MG63 (cell line): ENCODE data around the gene KDM6A. TPM values are rescaled to one million over a fixed set of nuclear protein-coding genes. Genes with fewer than 3 reads are reported as not detected.
"Not testable (repeated sequence)": the region's sequence is repeated elsewhere in the genome, so short reads cannot be mapped to it uniquely, and the experiment has no call there.

ENCODE experiments used
- DNase-seq: peaks from one replicate; pipeline ENCODE4 v3.0.0-alpha.2; 2020
- H3K27me3 ChIP-seq: fragments of 250-450 bp; sonication (Bioruptor Pico); 2 replicates; pipeline ENCODE4 v1.5.1; 2020; ENCODE audit warnings: mild to moderate bottlenecking, moderate library complexity
- H3K36me3 ChIP-seq: fragments of 250-450 bp; sonication (Bioruptor Pico); 2 replicates; pipeline ENCODE4 v1.5.1; 2020; ENCODE audit warnings: mild to moderate bottlenecking, moderate library complexity
- H3K4me3 ChIP-seq: fragments of 250-450 bp; sonication (Bioruptor Pico); 2 replicates; pipeline ENCODE4 v1.5.1; 2020; ENCODE audit warnings: mild to moderate bottlenecking, moderate library complexity
- H3K9me3 ChIP-seq: fragments of 250-450 bp; sonication (Bioruptor Pico); 2 replicates; pipeline ENCODE4 v1.5.1; 2020; ENCODE audit warnings: mild to moderate bottlenecking, moderate library complexity
- total RNA-seq: library from RNA; depleted of rRNA; stranded (reverse); fragments of >200 nt; shearing (Covaris generic); gene quantifications from 2 replicates; pipeline ENCODE4 v1.2.3, GENCODE V29; 2014; ENCODE audit warnings: low replicate concordance; rRNA removed

The KDM6A gene
- 9.3 and 9.6 TPM in 2 replicates for total RNA-seq

DNA sequence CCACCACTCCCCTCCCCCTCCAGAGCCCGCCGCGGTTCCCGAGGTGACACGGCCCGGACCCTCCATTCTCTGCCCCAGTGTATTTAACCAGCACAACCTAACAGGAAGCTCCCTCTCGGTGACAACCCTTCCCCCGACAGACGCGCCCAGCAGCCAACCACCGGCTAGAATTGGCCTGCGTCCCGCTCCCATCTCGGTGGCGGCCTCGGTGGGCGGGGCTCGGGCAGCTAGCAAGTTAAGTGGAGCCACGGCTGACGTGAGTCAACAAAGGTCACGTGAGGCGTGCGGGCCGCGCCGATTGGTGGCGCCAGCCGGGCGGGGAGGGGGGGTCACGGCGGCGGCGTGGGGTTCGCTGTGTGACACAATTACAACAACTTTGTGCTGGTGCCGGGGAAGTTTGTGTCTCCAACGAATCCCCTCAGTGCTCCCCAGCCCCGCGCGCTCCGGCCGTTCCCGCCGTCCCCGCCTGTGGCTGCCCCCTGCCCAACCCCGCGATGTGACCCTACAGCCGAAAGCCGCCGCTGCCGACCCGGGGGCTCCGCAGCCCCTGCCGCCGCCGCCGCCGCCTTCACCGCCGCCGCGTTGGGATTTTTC is at the start of gene KDM6A:
Gene KDM6A, plus strand, starts transcription at position 368 of the 594 bp plus-strand sequence. CDS start 364 bp downstream, outside the sequence.
- peak; percentile 95 for DNase-seq
- Histone ChIP-seq H3K9me3 (no peaks in the 10 kb centered on the region), H3K27me3 (no peaks in the 10 kb centered on the region), H3K4me3 (peak within 1 kb of the TSS; percentile 75), H3K36me3 (no peaks in the 10 kb centered on the region)

DNA sequence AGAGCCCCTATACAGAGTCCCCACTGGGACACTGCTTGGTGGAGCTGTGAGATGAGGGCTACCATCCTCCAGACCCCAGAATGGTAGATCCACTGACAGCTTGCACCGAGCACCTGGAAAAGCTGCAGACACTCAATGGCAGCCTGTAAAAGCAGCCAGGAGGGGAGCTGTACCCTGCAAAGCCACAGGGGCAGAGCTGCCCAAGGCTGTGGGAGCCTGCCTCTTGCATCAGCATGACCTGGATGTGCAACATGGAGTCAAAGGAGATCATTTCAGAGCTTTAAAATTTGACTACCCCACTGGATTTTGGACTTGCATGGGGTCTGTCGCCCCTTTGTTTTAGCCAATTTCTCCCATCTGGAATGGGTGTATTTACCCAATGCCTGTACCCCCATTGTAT is 49.8 kb upstream of the KDM6A start:
- not testable (repeated sequence) for H3K4me3 ChIP-seq, H3K9me3 ChIP-seq, DNase-seq, H3K36me3 ChIP-seq, H3K27me3 ChIP-seq

DNA sequence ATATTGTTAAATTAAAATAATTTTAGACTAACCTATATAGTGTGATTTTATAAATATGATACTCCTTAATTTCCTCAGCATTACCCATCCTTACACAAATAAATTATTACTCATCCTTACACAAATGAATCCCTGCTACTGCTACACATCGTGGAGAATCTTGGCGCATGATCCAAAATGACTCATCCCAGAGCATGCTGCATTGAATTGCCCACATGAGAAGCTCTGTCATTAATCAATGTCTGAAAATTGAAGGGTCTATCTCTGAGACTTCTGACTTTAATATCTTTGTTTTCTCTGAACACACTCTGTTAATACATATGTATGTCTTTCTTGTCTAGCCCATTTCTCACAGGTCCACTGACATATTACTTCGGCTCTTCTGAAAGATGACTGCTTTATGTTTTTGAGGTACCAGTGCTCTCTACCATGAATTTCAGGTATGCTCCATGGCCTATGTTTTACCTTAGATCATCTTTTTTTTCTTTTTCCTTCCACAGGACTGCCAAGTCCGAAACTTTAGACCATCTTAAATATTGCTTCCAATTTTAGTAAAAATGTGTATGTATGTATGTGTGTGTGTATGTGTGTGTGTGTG is 44.9 kb upstream of the KDM6A start:
- Histone ChIP-seq H3K27me3 (no peaks in the 10 kb centered on the region), H3K9me3 (no peaks in the 10 kb centered on the region), H3K4me3 (no peak overlapping the region), H3K36me3 (no peaks in the 10 kb centered on the region)
- peak; percentile 82 for DNase-seq

DNA sequence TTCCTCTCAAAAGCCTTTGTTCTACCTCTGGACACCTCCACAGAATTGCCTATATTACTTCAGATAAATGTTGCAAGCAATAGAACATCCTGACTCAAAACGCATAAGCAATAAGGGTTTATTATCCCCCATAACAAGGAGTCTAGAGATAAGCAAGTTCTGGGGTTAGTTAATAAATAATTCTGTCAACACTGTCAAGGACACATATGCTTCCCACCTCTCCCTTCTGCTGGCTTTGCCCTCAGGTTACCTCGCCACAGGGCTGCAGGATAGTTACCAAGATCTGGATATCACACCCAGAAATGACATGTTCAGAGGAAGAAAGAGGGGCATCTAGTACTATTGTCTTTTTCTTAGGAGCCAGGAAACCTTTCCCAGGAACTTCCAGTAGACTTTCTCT is 43.2 kb upstream of the KDM6A start:
- H3K36me3 ChIP-seq: no peaks in the 10 kb centered on the region
- no peaks in the 10 kb centered on the region for H3K27me3 ChIP-seq
- H3K4me3 ChIP-seq: no peak overlapping the region
- no peak for DNase-seq
- no peaks in the 10 kb centered on the region for H3K9me3 ChIP-seq

DNA sequence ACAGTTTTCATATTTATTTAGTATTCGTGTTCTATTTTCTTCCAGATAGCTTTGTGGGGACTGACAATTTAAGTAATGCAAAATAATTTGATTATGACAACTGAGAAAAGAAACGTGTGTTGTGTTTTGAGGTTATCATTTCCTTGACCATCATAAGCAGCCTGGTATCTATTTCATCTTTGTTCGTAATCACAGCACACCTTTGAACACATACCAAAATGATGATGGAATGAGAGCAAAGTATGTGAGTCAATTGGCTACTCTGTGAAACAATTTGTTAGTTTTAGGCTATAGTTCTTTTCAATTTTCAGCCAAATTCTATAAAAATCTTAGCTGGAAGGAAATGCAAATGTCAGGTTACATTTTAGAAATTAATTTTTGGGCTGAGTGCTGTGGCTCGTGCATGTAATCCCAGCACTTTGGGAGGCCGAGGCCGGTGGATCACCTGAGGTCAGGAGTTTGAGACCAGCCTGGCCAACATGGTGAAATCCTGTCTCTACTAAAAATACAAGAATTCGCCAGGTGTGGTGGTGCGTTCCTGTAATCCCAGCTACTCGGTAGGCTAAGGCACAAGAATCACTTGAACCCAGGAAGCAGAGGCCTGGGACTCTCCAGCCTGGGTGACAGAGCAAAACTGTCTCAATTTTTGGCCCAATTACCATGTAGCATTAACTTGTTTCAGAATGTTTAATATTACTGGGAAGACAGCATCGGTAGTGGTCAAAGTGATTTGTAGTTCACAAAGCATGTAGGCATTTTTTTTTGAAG is 30.3 kb upstream of the KDM6A start:
- Histone ChIP-seq H3K36me3 (no peaks in the 10 kb centered on the region), H3K9me3 (no peaks in the 10 kb centered on the region), H3K4me3 (no peak overlapping the region), H3K27me3 (no peaks in the 10 kb centered on the region)
- no peak for DNase-seq

DNA sequence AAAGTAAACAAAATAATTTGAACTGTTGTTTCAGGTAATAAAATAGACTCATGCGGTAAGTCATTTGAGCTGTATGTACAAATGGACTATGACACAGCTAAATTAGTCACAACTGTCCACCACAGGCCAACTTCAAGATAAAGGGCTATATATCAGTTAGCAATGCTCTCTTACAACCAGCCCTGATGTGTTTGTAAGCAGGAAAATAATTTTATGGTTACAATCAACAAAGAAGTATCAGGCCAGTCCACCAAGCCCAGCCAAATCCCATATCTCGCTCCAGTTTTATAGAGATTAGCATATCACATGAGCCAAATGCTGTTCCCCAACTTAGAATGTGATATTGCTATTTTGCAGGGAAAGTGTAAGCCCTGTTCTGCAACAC is 29.7 kb upstream of the KDM6A start:
- Histone ChIP-seq H3K36me3 (no peaks in the 10 kb centered on the region), H3K4me3 (no peak overlapping the region), H3K9me3 (no peaks in the 10 kb centered on the region), H3K27me3 (no peaks in the 10 kb centered on the region)
- DNase-seq: no peak

DNA sequence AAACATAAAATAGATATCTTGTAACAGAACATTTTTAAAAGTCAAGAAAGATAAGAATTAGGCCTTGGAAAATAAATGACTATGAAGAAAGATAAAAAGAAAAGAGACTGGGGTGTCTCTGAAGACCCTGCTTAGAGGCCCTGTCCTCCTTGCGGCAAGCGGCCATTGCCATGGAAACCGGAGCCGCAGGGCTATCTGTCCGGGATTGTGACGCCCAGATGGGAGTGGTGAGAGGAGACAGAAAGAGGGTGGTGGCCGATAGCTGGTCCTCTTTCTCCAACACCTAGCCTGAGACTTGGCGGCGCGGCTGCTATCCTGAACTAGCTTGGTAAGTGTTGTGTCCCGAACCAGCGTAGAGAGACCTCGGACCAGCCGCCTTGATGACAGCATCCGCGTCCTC is 29.2 kb upstream of the KDM6A start, which contains the start of gene DUSP21:
Gene DUSP21, plus strand, starts transcription at position 269 of the 400 bp plus-strand sequence. Its CDS starts 112 bp downstream, at position 381.
- no peak for DNase-seq
- H3K4me3 ChIP-seq: no peak within 1 kb of the TSS

DNA sequence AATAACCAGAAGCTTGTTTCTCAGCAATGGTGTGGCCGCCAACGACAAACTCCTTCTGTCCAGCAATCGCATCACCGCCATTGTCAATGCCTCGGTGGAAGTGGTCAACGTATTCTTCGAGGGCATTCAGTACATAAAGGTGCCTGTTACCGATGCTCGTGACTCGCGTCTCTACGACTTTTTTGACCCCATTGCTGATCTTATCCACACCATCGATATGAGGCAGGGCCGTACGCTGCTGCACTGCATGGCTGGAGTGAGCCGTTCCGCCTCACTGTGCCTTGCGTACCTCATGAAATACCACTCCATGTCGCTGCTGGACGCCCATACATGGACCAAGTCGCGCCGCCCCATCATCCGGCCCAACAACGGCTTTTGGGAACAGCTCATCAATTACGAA is 28.8 kb upstream of the KDM6A start:
- H3K27me3 ChIP-seq: no peaks in the 10 kb centered on the region
- H3K36me3 ChIP-seq: no peaks in the 10 kb centered on the region
- no peak for DNase-seq
- no peaks in the 10 kb centered on the region for H3K9me3 ChIP-seq
- H3K4me3 ChIP-seq: no peak overlapping the region

More for the DNA sequence above, 29.2 kb upstream of the KDM6A start, which contains the start of gene DUSP21:
- Histone ChIP-seq H3K9me3 (no peaks in the 10 kb centered on the region), H3K36me3 (no peaks in the 10 kb centered on the region), H3K27me3 (no peaks in the 10 kb centered on the region)

DNA sequence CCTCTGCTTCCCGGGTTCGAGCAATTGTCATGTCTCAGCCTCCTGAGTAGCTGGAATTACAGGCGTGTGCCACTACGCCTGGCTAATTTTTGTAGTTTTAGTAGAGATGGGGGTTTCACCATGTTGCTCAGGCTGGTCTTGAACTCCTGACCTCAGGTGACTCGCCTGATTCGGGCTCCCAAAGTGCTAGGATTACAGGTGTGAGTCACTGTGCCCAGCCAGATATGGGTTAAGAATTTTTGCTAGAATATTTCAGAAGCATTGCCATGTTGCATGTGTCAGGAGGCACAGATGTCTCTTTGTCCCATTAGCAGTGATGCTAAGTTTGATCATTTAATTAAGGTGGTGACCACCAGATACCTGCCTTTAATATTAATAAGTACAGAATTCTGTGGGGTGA is 22.1 kb upstream of the KDM6A start:
- not testable (repeated sequence) for H3K9me3 ChIP-seq, H3K4me3 ChIP-seq
- peak; percentile 23 for DNase-seq

DNA sequence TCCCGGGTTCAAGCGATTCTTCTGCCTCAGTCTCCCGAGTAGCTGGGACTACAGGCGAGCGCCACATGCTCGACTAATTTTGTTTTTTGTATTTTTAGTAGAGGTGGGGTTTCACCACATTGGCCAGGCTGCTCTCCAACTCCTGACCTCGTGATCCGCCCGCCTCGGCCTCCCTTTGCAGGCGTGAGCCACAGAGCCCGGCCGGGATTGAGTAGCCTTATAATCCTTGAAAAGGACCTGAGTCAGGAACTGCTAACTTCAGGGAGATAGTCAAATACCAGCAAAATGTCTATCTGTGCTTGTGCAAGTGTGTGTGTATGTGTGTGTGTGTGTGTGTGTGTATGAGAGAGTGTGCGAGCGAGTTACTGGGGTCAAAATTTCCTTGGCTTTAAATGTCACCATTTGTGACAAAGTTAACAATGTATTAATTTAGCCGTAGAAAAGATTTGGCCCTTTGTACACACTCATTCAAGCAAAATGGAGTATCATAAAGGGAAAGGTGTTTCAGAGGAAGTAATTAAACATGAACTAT is 1.8 kb upstream of the KDM6A start:
- Histone ChIP-seq H3K36me3 (no peaks in the 10 kb centered on the region), H3K27me3 (no peaks in the 10 kb centered on the region), H3K4me3 (peak overlapping the region; percentile 75), H3K9me3 (no peaks in the 10 kb centered on the region)
- DNase-seq: no peak

More for the DNA sequence above, 22.1 kb upstream of the KDM6A start:
- not testable (repeated sequence) for H3K36me3 ChIP-seq, H3K27me3 ChIP-seq

DNA sequence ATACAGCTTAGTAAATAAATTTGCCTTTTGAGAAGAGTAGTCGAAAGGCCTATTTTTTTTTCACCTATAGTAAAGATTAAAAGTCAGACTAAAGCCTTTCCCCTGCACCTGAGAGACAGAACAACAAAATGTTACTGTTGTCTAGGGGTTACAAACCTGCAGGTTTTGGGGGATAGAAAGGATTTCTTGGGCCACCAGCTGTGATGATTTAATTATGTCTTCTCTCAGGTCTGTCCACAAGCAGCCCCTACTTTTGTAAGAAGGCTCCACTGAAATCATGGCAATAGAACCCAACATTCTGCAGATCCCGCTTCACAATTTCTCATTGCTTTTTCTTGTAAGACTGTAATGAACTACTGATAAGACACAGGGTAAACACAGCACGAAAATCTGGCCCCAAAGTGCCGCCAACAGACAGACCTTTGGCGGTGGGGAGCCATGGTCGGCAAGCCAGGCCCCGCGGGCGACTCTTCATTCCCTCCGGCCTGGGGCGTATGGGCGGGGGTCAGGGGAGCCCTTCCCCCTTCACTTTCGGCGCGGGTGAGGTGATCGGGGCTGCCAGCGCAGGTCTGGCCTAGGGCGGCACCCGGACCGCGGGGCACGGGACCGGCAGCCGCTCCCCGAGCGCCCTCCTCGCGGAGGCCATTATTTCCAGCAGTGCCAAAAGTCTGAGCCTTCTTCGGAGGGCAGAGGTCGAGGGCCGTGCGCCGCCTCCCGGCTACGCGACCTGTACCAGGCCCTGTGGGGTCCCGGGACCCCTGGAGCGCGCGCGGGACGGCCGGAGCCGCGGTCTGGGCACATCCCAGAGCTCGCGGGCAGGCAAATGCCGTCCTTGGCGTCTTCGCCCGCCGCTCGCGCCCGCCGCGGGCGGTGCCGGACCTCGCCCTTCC is 812 bp upstream of the KDM6A start:
- H3K27me3 ChIP-seq: no peaks in the 10 kb centered on the region
- H3K36me3 ChIP-seq: no peaks in the 10 kb centered on the region
- DNase-seq: no peak
- no peaks in the 10 kb centered on the region for H3K9me3 ChIP-seq
- peak overlapping the region; percentile 75 for H3K4me3 ChIP-seq

DNA sequence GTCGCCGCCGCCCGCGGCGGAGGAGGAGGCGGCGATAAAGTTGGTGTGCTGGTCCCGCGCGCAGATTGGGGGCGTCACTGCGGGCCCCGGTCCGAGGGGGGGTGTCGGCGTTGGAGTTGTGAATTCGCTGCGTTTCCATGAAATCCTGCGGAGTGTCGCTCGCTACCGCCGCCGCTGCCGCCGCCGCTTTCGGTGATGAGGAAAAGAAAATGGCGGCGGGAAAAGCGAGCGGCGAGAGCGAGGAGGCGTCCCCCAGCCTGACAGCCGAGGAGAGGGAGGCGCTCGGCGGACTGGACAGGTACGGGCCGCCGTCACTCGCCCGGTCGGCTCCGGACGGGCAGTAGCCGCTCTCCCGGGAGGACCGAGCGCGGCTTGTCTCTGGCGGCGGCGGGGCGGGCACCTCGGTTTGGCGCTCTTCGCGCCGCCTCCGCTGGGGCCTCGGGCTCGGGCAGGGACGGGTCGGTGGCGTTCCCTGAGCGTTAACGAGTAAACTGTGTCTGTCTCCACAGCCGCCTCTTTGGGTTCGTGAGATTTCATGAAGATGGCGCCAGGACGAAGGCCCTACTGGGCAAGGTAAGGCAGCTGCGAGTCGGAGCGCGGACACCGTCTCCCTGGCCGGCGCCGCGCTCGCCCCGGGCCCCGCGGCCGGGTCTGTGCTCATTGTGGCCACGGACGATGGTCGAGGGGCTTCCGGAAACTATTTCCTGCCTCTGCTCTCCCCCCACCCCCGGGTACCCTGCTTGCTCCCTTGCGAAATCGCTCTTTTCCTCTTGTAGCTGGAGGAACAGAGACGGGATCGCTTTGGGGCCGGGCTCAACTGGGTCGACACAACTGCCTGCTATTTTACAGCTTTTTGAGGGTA is 658 bp downstream of the KDM6A start:
- Histone ChIP-seq H3K9me3 (no peaks in the 10 kb centered on the region), H3K36me3 (no peaks in the 10 kb centered on the region), H3K4me3 (peak overlapping the region; percentile 75), H3K27me3 (no peaks in the 10 kb centered on the region)
- DNase-seq: peak; percentile 43

DNA sequence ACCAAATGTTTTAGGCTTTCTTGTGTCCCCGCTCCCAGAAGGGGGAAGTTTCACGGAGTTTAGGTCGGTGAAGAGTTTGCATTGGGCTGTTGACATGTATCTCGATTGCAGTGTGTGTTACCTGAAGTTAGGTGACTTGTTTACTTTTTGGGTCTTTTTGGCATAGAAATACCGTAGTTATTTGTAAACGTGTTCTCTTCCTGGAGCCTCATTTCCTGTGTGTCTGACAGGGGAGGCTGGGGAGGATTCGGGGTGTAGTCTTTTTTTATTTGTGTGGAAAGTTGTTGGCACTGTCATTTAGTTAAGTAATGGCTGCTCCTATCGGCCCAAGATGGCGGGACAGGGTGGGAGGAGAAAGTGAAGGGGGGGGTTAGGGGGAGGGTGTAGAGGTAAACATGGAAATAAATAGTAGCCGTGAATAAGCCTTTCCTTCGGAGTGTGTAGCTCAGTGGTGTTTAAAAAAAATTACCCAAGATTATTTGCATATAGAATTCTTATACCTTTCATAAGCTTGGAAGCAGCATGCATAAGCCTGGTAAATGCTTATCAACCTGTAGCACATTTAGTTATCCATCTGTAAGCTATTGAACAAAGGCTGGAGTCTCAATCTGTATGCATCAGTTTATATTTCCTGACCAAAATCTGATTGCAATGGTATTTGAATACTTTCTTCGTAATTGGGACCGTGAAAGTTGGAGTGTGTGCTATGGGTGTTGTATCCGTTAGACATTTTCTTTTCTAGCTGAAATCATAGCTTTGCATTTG is 1.6 kb downstream of the KDM6A start:
- Histone ChIP-seq H3K36me3 (no peaks in the 10 kb centered on the region), H3K9me3 (no peaks in the 10 kb centered on the region), H3K27me3 (no peaks in the 10 kb centered on the region), H3K4me3 (peak overlapping the region; percentile 75)
- DNase-seq: peak; percentile 20

DNA sequence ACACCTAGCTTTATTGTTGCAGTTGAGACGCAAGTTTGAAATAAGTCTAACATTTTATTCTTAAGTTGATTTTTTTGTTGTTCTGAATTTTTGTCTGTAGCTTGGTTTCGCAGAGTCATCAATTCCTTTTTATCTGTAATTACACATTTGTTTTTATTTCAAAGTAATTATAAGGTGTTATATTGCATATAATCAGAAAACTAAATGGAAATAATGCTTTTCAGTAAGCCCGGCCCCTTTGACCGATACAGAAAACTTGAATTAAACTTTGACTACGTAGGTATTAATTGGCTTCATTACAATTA is 2.1 kb downstream of the KDM6A start:
- Histone ChIP-seq H3K27me3 (no peaks in the 10 kb centered on the region), H3K4me3 (peak overlapping the region; percentile 75), H3K9me3 (no peaks in the 10 kb centered on the region), H3K36me3 (no peaks in the 10 kb centered on the region)
- DNase-seq: no peak

DNA sequence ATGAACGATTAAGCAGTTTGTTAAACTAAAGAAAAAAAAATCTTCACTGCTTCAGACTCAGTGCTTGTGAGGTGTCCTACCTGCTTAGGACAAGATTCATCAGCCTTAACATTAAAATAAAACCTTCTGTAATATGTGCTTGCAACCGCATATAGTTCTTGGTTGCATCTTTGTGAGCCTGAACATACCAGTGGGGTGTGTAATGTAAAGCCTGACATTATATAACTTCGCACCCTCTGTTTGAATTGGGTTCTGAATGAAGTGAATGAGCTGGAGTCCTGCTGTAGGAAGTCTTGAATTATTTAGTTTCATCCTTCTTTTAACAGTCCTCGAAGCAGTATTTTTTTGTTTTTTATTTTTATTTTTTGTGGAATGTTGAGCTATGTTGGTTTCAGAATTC is 3.1 kb downstream of the KDM6A start:
- no peak for DNase-seq
- H3K4me3 ChIP-seq: peak overlapping the region; percentile 75

More for the DNA sequence above, 3.1 kb downstream of the KDM6A start:
- no peaks in the 10 kb centered on the region for H3K36me3 ChIP-seq
- no peaks in the 10 kb centered on the region for H3K9me3 ChIP-seq
- no peaks in the 10 kb centered on the region for H3K27me3 ChIP-seq
